ENCODE data around the gene DHCR7.

Gene DHCR7, protein sequence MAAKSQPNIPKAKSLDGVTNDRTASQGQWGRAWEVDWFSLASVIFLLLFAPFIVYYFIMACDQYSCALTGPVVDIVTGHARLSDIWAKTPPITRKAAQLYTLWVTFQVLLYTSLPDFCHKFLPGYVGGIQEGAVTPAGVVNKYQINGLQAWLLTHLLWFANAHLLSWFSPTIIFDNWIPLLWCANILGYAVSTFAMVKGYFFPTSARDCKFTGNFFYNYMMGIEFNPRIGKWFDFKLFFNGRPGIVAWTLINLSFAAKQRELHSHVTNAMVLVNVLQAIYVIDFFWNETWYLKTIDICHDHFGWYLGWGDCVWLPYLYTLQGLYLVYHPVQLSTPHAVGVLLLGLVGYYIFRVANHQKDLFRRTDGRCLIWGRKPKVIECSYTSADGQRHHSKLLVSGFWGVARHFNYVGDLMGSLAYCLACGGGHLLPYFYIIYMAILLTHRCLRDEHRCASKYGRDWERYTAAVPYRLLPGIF

GRCh38 chr11:71448257-71449171, at the start of gene DHCR7:
Gene DHCR7 (minus strand): TSS chr11:71448393. CDS start chr11:71444952, 3,441 bp downstream.
- DNase-seq, result peak; percentile 52 to 83

- no peak for DNase-seq
These were observed 48.2 kb upstream of the DHCR7 start for GRCh38 chr11:71496421-71496820.

DNA sequence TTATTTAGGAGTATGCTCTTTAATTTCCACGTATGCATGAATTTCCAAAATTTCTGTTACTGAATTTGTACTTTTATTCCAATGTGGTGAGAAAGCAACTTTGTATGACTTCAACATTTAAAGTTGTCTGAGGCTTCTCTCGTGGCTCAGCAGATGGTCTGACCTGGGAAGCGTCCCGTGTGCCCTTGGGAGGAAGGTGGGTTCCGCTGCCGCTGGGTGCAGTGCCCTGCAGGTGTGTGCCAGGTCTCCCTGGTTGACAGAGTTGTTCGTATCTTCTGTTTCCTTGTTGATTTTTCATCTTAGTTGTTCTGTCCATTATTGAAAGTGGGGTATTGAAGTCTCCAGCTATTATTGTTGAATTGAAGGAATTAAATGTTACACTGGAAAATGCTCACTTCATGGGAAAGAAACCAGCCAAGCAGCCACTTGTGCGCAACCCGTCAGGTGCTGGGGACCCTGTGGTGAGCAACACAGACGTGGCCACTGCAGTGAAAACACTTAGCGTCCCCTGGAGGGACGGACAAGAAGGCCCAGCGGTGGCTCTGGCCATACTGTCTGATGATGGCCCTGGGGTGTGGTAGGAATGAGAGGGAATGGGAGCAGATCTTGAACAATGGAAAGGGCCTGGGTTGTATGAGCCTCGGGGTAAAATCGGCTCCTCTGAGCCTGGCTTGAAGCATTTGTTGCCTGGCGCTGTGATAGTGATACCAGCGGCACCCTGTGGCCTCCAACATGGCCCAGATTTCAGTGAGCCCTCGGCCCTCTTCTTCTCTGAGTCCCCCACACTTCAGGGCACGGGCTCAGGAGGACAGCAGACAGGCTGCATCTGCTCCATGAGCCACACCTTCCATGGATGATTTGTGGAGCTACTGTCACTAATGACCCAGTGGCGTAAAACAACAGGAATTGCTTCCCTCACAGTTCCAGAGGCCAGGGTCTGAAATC, 47.4 kb upstream of the DHCR7 start:
- no peak for DNase-seq

- DNase-seq, result no peak
These were observed 43.7 kb upstream of the DHCR7 start for GRCh38 chr11:71491940-71492339.

- DNase-seq, result no peak
These were observed 43.3 kb upstream of the DHCR7 start for GRCh38 chr11:71491531-71491930.

- no peak for DNase-seq
These were observed 42.7 kb upstream of the DHCR7 start for GRCh38 chr11:71490731-71491390.

DNA sequence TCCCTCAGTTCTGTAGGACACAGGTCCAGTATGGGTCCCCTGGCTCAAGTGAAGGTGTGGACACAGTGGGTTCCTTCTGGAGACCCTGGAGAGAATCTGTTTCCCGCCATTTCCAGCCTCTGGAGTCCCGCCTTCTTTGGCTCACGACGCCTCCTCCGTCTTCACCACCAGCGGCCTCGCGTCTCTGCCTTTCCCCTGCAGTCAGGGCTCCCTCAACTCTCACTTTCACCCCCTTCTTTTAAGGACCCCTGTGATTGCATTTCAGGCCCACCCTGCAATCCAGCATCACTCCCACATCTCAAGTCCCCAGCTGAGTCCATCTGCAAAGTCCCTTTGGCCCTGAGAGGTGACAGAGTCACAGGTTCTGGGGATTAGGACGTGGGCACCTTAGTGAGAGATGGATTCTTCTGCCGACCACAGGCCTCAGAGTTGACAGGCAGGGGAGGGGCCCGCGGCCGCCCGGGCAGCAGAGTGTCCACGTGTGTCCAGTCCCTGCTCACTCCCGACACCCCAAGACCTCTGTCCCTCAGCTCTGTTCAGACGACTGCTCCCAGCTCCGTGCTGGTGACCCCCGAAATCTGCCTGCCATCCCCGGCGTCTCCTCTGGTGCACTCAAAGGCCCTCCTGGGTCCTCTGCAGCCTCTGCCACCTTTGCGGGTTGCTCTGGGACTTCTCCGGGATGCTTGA, 42.0 kb upstream of the DHCR7 start:
- DNase-seq, result no peak

DNA sequence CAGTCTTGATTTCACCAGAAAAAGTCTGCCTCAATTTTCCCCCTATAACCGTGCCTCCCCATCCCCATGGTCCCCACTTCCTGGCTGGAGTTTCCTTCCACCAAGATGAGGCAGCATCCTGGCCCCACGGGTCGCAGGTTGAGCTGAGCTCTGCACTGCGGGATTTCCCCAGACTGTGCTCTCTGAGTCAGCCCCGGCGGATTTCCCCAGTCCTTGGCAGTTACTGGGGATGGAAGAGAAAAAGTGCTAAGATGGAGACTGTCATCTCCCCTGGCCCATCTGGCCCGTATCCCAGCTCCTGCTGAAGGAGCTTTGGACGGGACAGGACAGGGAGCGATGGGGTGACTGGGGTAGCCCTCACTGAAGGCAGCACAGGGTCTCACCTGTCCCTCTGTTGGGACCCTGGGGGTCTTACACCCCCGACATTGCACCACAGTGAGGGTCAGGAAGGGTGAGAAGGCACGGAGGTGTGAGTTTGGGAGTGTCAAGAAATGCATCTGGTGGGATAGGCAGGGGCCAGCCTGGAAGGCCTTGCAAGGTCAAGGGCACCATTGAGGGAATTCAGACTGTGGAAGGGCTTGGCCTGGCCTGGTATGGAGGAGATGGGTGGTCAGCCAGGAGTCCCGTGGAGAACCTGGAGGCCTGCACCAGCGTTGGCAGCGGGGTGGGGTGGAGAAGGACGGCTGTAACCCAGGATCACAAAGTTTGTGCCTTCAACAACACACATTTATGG, 41.3 kb upstream of the DHCR7 start:
- DNase-seq, result no peak

DNA sequence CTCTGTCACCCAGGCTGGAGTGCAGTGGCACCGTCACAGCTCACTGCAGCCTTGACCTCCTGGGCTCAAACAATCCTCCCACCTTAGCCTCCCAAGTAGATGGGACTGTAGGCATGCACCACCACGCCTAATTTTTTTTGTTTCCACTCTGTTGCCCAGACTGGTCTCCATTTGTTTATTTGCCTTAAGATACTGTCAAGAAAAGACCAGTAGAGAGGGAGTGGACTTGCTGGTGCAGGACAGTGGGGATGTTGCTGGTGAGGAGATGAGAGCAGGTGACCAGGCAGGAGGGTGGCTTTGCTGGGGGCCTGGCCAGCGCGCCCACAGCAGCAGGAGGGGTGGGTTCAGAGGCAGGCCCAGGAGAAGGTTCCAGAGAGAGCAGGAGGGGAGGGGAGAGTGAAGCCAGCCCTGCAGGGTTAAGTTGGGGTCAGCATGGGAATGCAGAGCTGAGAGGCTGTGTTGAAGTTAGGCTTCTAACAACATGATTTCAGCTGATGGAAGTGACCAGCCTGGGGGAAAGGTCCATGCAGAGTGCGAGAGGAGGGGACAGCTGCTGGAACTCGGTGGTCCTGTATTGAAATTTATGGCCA, 40.6 kb upstream of the DHCR7 start:
- no peak for DNase-seq

GRCh38 chr11:71486320-71486719, 38.1 kb upstream of the DHCR7 start:
- no peak for DNase-seq

DNA sequence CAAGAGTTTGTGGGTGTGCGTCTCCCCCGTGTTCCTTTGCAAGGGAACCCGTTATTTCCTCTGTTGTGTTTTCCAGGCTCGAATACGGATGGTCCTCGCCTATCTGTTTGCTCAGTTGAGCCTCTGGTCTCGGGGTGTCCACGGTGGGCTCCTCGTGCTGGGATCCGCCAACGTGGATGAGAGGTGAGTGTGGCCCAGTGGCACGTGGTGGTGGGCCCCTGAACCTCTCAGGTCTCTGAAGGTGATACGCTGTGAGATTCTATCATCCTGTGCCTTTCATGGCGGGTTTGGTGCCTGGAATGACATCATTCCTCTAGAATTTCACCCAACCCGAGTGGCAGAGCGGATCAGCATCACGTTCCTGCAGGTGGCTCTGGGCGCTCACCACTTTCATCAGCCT, 37.3 kb upstream of the DHCR7 start:
- no peak for DNase-seq

GRCh38 chr11:71485063-71485399, 36.8 kb upstream of the DHCR7 start:
- DNase-seq, result no peak

DNA sequence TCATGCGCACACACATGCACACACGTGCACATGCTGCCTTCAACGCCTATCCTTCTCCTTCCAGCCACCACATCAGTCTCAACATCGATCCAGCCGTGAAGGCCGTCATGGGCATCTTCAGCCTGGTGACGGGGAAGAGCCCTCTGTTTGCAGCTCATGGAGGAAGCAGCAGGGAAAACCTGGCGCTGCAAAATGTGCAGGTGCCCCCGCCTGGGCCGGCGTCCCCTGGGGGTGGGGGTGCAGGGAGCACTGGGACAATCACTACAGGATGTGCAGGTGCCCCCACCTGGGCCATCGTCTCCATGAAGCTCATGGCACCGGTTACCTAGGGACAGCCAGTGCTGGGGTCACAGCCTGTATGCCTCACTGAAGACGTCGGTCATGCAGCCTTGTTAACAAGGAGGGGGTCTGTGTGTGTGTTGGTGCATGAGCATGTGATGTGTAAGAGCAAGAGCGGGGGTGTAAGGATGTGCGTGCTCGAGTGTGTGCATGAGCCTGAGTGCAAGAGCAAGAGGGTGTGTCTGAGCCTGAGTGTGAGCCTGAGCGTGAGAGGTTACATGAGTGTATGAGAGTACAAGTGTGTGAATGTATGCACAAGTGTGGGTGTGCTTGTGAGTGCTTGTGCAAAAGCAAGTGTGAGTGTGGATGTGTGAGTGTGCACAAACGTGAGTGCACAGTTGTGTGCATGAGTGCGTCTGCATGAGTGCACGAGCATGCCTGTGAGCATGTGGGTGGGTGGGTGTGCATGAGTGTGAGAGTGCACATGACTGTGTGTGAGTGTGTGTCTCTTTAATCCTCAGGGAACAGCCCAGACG, 36.3 kb upstream of the DHCR7 start:
- no peak for DNase-seq

- no peak for DNase-seq
These were observed 35.5 kb upstream of the DHCR7 start for GRCh38 chr11:71483692-71484091.

DNA sequence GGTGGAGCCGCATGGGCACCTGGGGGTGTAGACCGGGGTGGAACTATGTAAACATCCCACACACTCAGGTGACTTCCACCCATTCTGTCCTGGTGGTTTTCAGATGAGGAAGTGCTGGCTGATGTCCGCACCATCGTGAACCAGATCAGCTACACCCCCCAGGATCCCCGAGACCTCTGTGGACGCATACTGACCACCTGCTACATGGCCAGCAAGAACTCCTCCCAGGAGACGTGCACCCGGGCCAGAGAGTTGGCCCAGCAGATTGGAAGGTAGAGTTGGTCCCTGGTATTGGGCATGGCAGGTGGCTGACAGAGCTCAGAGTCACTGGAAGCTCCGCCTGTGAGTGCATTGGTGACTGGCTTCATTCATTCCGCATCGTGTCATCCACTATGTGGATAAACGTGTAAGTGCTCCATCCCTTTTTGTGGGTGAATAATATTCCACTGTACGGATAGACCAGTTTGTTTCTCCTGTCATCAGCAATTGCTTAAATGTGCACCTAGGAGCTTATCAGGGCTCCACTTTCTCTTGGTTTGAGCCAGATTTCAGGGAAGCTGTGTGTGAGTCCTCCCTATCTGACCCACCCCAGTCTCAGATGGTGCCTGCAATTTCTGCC, 34.7 kb upstream of the DHCR7 start:
- DNase-seq, result no peak

DNA sequence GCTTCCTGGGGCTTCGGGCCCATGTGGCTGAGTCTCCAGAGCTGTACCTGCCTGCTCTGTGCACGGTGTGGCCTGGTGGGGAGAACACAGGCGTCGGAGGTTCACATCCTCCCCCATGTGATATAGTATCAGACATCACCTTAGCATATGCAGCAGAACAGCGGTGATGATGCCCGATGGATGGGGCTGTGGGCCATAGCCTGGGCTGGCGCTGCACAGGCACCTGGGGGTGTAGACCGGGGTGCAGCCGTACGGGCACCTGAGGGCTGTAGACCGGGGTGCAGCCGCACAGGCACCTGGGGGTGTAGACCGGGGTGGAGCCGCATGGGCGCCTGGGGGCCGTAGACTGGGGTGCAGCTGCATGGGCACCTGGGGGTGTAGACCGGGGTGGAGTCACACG, 34.0 kb upstream of the DHCR7 start:
- no peak for DNase-seq

GRCh38 chr11:71481101-71481960, 33.1 kb upstream of the DHCR7 start:
- DNase-seq, result no peak

- DNase-seq, result no peak
These were observed 30.3 kb upstream of the DHCR7 start for GRCh38 chr11:71478528-71478840.

All from bone marrow (tissue), 2 donors.